Activated CD8-positive, alpha-beta memory T cell treated with anti-CD3 and anti-CD28 coated beads, Interleukin-2, amount 50 U/mL, for 1 hour (primary cell): ENCODE results near the gene DACH1.

ENCODE experiments used
- DNase-seq: peaks from one replicate; pipeline ENCODE4 v3.0.0-alpha.2; 2020; ENCODE audit errors: extremely low read depth

Gene DACH1

DNA sequence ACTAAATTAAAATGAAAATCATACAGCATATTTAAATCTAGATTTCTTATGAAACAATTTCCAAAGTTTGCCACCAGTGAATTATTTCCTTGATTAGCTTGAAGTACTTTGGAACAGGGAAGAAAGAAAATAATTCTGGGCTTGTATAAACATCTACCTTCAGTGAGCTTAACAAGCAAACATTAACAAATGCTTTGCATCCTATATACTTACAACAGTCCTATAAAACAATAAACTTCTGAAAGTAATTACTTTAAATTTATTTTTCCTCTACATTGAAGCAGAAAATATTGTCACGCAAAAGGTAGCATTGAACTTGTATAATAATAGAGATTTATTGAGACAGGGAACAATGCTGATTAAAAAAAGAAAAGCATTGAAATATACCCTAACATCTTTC is 164.8 kb downstream of the DACH1 start:
- no peak for DNase-seq

- DNase-seq: no peak
Observed at GRCh38 chr13:71701741-71702140, 165.3 kb downstream of the DACH1 start.

DNA sequence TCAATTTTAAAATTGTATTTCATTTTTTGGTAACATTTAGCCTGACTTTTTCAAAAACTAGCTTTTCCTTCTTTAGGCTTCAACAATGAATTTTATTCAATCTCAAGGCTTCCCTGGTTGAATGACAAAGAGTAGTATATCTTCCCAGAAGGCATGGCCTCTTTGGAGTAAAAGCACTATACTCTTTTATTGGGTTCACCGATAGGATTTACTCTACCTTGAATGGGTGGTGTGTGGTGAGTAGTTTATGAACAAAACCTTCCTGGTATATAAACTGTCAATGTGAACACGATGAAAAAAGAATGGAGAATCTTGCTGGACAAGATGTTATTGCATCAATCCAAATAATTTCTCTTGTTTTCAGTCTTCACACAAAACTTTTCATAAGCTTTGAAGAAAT is 167.7 kb downstream of the DACH1 start:
- no peak for DNase-seq

DNA sequence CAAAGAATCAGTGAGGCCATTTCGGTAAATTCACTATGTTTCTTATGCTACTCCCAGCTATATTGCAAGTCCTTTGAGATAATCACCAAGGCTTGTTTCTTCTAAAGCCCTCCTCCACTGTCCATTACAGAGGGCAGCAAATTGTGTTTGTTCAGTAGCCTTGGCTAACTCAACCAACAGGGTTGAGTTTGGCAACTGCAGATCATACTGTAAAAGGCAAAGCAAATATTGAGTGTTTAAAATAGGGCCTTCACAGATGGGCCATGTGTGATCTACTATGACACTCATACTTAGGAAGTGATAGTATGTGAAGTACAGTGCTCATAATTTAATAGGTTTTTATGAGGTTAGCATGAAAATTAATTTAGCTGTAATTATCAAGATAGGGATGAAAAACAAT is 171.3 kb downstream of the DACH1 start:
- no peak for DNase-seq

GRCh38 chr13:71685072-71685471 is 181.9 kb downstream of the DACH1 start:
- no peak for DNase-seq

DNA sequence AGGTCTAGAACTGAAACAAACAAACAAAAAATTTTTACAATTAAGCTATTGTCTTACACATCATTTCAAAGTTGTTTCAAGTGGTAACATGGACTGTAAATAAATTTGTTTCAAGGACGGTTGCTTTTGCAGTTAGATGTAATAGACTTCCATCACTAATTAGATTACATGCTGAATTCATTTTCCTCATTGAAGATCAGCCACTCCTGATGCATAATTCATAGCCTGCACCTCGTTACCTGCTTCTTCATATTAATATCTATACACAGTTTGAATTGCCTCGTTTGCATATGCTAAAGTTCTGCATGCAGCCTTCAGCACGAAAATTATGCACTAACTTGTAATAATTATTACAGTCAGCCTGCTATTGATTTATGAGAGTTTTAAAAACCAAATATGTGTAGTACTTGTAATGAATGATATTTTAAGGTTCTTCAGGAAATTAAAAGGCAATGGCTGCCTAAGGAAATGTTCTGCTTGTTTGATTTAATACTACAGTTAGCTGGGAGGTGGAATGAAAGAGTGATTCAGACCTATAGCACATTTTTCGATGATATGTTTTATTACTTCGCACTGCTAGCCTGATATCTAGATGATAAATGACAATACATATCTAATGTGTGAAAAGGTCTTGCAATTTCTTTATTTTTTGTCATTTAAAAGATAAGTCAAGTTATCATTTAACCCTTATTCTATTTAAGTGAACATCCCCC is 184.9 kb downstream of the DACH1 start:
- DNase-seq: no peak

DNA sequence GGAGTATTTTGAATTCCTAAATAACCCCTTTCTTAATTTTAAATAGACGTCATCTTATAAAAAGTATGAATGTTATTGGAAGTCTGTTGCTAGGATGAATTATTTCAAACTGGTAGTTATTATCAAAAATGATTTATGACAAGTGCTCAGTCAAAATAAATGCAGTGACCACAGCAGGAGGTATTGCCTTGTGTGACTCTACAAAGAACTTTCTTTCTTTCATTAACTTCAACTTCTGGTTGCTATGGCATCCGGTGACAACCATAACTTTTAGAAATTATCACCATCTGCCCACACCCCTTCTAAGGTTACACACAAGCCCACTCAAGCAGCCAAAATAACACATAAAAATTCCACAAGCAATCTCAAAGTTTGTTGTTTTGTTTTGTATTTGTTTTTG is 189.9 kb downstream of the DACH1 start:
- no peak for DNase-seq

DNA sequence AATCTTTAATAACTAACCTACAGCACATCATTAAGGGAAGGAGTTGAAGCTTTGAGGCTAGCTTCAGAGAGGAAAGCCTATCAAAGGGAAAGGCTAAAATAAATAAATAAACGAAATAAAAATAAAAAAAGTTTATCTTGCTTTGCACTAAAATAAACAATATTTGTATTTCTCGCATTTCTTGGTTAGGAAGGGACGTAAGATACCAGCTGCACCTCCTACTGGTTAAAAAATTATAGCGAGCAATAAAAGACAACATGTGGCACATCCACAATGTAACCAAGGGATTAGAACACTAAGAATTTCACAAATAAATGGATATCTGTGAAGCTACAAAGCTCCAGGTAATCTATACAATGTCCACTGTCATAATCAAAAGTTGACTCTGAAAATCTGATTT is 194.5 kb downstream of the DACH1 start:
- no peak for DNase-seq

DNA sequence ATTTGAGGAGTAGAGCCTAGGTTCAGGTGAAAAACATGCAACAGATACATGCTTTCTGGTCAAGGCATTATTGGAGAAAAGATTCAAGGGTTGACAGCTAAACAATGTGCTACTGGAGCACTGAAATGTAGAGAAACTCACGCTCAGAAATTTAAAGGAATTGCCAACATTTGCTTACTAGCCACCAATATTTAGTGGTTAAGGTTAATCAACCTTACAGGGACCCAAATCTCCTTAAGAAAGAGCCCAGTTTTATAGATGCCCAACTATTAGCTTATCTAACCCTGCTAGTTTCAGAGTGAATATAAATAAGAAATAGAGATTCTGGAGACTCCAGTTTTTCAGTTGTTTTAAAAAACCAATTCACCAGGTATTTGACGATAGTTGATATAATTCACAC is 203.6 kb downstream of the DACH1 start:
- no peak for DNase-seq

GRCh38 chr13:71661921-71662320 is 205.1 kb downstream of the DACH1 start:
- no peak for DNase-seq

DNA sequence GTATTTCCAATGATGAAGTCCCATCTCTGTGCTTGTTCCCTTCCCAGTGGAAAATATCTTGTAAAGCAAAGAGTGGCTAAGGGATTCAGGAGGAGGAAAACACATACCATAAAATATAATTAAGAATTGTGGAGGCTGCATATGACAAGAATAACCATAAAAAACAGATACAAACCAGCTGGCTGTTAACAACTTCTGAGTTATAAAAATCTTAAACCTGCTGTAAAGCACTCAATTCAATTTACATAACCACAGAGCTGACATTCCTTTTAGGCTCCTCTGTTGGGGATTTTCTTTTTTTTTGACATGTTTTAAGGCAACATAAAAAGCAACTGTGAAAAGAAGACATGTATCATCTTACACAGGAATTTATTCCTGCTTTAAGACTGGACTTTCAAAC is 207.6 kb downstream of the DACH1 start:
- no peak for DNase-seq

DNA sequence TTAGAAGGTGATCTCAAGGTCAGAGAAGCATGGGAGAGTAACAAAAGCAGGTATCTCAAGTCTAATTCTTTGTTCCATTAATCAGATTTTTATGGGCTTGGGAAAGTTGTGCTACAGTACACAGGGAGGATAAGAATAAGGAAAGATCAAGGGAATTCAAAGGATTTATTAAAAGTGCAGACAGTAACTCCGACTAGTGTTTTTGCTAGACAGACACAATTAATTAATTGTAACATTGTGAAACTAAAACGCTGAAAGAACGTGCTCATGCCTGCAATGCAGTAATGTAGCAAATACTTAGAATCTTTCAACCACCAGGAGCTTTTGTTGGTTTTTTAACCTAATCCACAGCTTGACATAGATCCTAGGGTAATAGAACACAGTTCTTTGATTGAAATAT is 221.5 kb downstream of the DACH1 start:
- DNase-seq: no peak

DNA sequence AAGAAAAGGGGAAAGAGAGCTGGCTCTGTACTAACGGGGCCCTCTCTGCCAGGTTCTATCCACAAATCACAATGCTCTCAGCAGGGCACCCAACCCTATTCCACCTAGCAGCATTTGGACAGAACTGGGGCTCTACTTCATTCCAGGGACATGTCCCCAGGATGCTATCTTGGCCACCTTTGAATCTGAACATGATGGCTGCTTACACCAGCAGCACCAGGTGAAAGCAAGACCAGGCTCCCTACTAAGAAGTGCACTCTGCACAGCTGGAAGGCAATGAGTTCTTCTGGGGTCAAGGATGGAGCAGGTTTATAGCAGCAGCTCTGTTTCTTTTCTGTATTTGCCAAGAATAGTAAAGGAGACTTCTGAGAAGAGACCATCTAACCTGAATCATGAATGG is 222.4 kb downstream of the DACH1 start:
- DNase-seq: no peak

DNA sequence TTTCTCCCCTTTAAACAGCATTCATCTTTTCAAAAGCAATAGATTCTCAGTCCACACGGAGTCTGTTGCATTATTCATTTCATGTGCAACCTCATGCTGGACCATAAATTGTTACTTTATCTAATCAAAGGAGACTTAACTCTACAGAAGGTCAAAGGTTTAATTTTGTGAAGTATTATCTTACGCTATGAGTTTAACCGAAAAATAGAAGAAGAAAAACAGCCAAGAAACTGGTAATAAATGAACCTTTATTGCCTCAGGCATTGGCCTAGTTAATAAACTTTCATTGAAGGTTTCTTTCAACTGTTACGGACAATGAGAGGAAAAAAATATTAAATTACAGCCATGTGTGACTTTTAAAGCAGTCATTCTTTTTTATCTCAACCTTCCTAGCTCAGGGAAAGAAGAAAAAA is 223.6 kb downstream of the DACH1 start:
- DNase-seq: no peak

DNA sequence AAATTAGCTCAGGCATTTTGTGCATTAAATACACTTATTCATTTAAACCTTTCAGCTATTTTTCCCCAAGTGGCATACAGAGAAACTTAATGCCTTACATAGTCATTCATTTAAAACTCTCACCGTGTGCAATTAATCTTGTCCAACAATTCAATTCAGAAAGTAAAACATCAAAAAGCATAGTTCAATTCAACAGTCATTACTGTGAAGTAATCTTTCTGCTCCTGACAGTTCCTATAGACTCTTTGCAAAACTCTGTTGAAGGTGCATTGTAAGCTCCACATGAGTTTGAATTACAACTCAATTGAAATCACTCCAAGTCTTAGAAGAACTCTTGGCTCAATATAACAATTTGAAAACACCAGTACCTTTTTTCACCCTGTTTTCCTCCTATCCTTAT is 228.3 kb downstream of the DACH1 start:
- no peak for DNase-seq

GRCh38 chr13:71634602-71635443 is 232.2 kb downstream of the DACH1 start:
- no peak for DNase-seq

GRCh38 chr13:71634182-71634581 is 232.8 kb downstream of the DACH1 start:
- DNase-seq: no peak

GRCh38 chr13:71632721-71633120 is 234.3 kb downstream of the DACH1 start:
- no peak for DNase-seq

- DNase-seq: no peak
Observed at GRCh38 chr13:71632206-71632605, 234.8 kb downstream of the DACH1 start.

DNA sequence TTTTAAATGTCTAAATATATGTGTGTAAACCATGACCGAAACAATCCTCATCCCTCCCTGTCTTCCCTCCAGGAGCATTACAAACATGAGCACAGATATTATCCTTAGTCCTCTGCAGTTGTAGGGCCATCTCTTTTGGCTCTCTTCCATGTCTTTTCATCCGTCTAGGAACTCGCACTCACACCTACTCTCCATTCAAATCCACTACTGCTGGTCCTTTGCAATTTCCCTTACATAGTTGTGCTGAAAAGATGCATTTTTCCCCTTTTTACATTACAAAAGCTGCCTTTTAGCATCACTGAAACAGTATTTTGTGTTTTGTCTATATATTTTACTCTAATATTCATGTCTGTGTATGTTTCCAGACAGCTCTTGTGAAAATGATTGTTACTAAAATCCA is 237.8 kb downstream of the DACH1 start:
- no peak for DNase-seq

DNA sequence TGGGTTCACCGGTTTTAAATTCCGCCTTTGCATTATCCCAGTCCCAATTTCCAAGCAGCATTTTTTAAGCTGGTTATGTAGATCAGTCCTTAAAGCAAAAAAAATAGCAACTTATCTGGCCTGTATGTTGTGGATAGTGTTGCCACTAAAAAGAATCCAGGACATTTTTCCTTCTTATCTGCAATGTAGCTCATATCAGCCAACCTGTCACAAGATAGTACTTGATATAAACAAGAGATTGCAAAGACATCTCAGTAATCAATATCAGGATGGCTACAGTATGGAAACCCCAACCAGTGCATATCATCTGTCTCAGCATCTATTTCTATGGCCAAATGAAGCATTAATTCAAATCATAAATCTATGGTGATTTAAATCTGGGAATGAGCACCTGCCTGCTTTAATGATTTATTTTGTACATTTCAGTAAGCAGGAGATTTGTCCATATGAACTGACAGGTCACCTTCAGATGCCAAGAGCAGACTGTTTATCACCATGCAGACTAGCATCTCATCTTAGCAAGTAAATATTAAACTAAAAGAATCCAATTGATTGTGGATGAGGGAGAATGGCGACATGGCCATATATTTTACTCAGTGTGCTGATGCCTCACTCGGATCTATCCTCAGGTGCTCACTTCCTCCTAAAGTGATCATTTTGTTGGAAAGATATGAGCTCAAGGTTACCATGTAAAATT is 240.4 kb downstream of the DACH1 start:
- no peak for DNase-seq

DNA sequence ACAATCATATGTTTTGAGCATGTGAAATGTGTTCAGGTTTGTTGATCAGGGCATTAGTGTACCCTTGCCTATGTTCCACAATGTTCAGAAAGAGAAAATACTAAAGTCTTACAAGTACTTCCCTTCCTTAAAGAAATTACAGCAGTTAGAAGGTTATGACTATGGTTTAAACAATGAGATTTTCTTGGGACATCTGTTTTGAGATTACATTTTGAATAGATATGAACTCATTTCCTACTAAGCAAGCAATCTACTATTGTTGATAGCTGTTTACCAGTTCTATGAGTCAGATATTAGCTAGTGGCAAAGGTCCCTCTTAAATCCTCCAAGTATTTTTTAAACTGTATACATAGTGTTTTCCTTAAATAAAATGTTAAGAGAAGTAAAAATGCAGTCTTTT is 241.3 kb downstream of the DACH1 start:
- DNase-seq: no peak
